Coronary artery (tissue), 2 donors: Measurements from ENCODE around the gene AGA.

ENCODE experiments used
- DNase-seq: peaks from one replicate; pipeline ENCODE4 v3.0.0-alpha.2; 2017; ENCODE audit warnings: low spot score
- H3K27ac ChIP-seq, 2 donors: fragments of 200-600 bp; sonication (generic); one replicate each; pipeline ENCODE4 v1.5.1; 2016 to 2019
- H3K4me3 ChIP-seq: fragments of 200-600 bp; sonication (generic); 2 replicates; pipeline ENCODE4 v1.5.1; 2016; ENCODE audit warnings: mild to moderate bottlenecking, moderate library complexity
- CTCF ChIP-seq: fragments of 200-600 bp; sonication (generic); IDR thresholded peaks from one replicate; pipeline ENCODE4 v1.5.1; 2019; ENCODE audit warnings: antibody characterized with exemption

Gene AGA

GRCh38 chr4:177473991-177474390 is 31.8 kb upstream of the AGA start:
- no peak for DNase-seq
- Histone ChIP-seq H3K4me3 (no peak overlapping the region), H3K27ac (no peak overlapping the region)
- TF ChIP-seq CTCF, result no peak

- no peak for TF ChIP-seq CTCF
- H3K27ac ChIP-seq, result no peak overlapping the region
- no peak overlapping the region for H3K4me3 ChIP-seq
- no peak for DNase-seq
These were observed 21.8 kb upstream of the AGA start for GRCh38 chr4:177464026-177464425.

DNA sequence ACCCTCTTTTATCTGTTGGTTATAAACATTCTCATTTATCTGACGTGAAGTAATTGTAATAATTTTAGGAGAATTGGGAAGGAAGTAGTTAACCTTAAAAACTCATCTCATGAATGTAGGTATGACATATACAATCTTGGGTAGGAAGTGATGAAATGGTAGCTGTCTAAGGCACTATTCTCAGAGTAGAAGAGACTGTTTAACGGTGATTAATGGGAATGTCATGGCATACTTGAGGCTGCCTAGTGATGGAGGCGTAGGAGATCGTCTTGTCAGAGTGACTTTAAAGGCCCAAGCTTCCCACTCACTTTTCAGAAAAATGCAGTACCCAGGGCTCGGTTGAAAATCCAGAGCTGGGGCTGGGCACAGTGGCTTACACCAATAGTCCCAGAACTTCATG is 19.4 kb upstream of the AGA start:
- TF ChIP-seq CTCF, result no peak
- Histone ChIP-seq H3K4me3 (no peak overlapping the region), H3K27ac (no peak overlapping the region)
- no peak for DNase-seq

- H3K27ac ChIP-seq, result no peak overlapping the region
- no peak for TF ChIP-seq CTCF
- H3K4me3 ChIP-seq, result no peak overlapping the region
- DNase-seq, result no peak
These were observed 18.2 kb upstream of the AGA start for GRCh38 chr4:177460460-177460859.

DNA sequence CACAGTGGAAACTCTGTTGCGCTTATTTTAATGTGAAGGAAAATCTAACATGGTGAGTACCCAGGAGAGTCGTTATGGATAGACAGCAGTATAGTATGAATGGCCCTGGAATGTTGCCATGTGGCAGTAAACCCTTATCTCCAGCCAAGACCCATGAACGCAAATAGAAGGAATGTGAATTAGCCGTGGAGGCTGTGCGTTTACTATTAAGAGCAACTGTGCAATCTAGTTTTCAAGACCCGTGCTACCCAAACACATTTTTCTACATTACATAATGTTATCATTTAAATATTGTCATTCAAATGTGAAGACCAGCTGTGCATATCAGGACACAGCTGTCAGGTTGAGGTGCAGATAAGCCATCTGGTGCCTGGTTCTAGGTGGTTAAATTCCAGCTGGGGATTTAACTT is 13.3 kb upstream of the AGA start:
- H3K4me3 ChIP-seq, result no peak overlapping the region

GRCh38 chr4:177453116-177453515 is 10.9 kb upstream of the AGA start:
- no peak overlapping the region for H3K27ac ChIP-seq
- no peak for TF ChIP-seq CTCF
- no peak for DNase-seq
- H3K4me3 ChIP-seq, result no peak overlapping the region

More for the DNA sequence above, 13.3 kb upstream of the AGA start:
- no peak overlapping the region for H3K27ac ChIP-seq
- no peak for DNase-seq
- TF ChIP-seq CTCF, result no peak

DNA sequence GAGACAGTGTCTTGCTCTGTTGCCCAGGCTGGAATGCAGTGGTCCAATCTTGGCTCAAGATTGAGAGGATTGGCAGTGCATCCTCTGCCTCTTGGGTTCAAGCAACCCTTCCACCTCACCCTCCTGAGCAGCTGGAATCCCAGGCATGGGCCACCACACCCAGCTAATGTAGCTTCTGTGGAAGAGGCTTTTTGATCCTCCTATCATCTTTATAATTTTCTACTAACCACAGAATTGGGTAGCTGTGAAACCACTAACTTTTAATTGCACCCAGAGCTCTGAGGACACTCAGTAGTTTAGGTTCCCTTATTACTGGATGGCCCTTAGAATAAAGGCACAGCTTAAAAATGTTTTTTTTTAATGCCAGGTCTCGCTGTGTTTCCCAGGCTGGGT is 8.9 kb upstream of the AGA start:
- no peak overlapping the region for H3K27ac ChIP-seq
- no peak for DNase-seq
- no peak overlapping the region for H3K4me3 ChIP-seq
- no peak for TF ChIP-seq CTCF
